Epithelial cell of proximal tubule (primary cell): ENCODE data around the gene CA9. TPM values are rescaled to one million over a fixed set of nuclear protein-coding genes. Genes with fewer than 3 reads are reported as not detected.

Experiments used
- DNase-seq: peaks from one replicate; pipeline ENCODE4 v3.0.0-alpha.2; 2011; ENCODE audit warnings: low read depth
- H3K4me3 ChIP-seq: 2 replicates; pipeline ENCODE4 v1.5.1; 2011; ENCODE audit warnings: low read depth, mild to moderate bottlenecking, low read length
- CTCF ChIP-seq: conservative IDR thresholded peaks from 2 replicates; pipeline ENCODE4 v1.5.1; 2012; ENCODE audit warnings: low read depth, mild to moderate bottlenecking, low read length
- total RNA-seq: library from RNA; depleted of rRNA; stranded (reverse); fragments of >200 nt; gene quantifications from 2 replicates; pipeline ENCODE4 v1.2.3, GENCODE V29; 2015

Gene CA9
- total RNA-seq, 1 donor from 2014 or later: not detected

DNA sequence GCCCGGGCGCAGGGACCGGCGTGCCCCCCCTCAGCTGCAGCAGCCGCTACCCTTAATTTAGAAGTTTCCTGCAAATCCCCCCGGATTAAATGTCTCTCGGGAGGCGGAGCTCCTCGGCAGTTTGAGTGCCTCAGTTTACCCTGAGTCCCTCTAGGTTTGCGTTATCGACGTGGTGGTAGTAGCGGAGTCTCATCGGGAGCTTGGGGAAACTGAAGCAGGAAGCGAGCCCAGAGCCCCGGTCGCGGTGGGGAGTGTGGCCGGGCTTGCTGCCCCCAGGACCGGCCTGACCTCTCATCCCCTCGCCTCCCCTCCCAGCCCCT lies 16.5 kb downstream of the CA9 start:
- H3K4me3 ChIP-seq: peak overlapping the region; percentile 78
- no peak for DNase-seq
- no peak for TF ChIP-seq CTCF

- H3K4me3 ChIP-seq: peak overlapping the region; percentile 78
- TF ChIP-seq CTCF: no peak
- no peak for DNase-seq
These were observed 17.0 kb downstream of the CA9 start for GRCh38 chr9:35690614-35691333.

- DNase-seq: no peak
- peak overlapping the region; percentile 78 for H3K4me3 ChIP-seq
- TF ChIP-seq CTCF: no peak
These were observed 17.6 kb downstream of the CA9 start for GRCh38 chr9:35691334-35691650.

GRCh38 chr9:35691757-35692301 lies 18.1 kb downstream of the CA9 start:
- no peak overlapping the region for H3K4me3 ChIP-seq
- no peak for DNase-seq
- no peak for TF ChIP-seq CTCF

DNA sequence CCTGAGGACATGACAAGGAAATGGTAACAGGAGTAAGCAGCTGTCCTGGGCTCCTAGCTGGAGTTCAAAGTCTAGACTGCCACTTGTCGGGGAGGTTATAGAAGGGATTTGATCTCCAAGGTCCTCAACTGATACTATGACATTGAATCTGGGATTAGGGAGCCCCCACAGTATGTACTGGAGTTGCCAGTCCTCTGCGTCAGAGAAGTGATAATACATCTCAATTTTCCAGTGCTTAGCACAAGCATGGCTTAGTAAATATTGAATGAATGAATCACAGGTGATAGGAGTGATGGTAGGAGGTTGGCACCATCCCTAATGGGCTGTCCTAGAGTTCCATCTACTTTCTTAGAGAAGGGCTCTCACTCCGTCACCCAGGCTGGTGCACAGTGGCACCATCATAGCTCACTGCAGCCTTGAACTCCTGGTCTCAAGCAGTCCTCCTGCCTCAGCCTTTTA lies 22.2 kb downstream of the CA9 start:
- H3K4me3 ChIP-seq: no peak overlapping the region
- TF ChIP-seq CTCF: no peak
- DNase-seq: no peak

DNA sequence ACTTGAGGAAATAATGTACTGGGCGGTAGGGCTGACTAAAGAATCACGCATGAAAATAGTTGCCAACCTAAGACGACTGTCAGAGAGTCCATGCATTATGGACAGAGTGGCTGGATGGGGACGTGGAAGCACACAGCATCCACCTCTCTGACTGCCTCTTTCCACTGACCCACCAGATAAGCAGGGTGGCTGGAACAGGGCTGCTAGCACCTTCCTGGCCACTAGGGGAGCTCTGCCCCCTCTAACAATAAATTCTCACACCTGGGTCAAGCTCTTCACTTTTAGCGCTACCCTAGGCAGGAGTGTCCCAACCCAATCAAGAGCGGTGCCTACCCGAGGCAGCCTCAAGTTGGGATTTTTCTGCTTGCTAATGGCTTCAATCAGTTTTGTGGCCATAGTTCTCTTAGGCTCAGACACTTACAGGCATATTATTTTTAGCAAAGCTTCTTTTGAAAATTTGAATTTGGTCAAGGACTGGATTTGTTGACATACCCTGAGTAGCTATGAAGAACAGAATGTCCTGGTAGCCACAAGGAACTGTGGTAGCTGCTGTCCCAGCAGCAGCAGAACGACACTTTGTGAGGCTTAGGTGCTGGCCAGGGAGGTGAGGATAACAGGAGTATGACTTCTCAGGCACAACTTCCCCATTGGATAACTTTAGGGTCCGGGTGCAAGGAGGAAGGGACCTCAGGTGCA lies 22.9 kb downstream of the CA9 start:
- DNase-seq: no peak
- no peak overlapping the region for H3K4me3 ChIP-seq
- peak; percentile 90 for TF ChIP-seq CTCF
